ENCODE measurements around the gene KLF13. TPM values are rescaled to one million over a fixed set of nuclear protein-coding genes. Genes with fewer than 3 reads are reported as not detected.
"Not testable (repeated sequence)": the region's sequence is repeated elsewhere in the genome, so short reads cannot be mapped to it uniquely, and the experiment has no call there.

The KLF13 gene
- total RNA-seq, 1 donor from 2014 or later: 52.9 TPM

- no peak for DNase-seq (ENCODE audit: extremely low read depth, low read depth, low spot score)
Observed at GRCh38 chr15:31344823-31345605, 18.4 kb downstream of the KLF13 start.

- no peak for DNase-seq (ENCODE audit: extremely low read depth, low read depth, low spot score)
Observed at GRCh38 chr15:31345606-31346366, 19.2 kb downstream of the KLF13 start.

- no peak for DNase-seq (ENCODE audit: extremely low read depth, low read depth, low spot score)
Observed at GRCh38 chr15:31346367-31347066, 19.9 kb downstream of the KLF13 start.

DNA sequence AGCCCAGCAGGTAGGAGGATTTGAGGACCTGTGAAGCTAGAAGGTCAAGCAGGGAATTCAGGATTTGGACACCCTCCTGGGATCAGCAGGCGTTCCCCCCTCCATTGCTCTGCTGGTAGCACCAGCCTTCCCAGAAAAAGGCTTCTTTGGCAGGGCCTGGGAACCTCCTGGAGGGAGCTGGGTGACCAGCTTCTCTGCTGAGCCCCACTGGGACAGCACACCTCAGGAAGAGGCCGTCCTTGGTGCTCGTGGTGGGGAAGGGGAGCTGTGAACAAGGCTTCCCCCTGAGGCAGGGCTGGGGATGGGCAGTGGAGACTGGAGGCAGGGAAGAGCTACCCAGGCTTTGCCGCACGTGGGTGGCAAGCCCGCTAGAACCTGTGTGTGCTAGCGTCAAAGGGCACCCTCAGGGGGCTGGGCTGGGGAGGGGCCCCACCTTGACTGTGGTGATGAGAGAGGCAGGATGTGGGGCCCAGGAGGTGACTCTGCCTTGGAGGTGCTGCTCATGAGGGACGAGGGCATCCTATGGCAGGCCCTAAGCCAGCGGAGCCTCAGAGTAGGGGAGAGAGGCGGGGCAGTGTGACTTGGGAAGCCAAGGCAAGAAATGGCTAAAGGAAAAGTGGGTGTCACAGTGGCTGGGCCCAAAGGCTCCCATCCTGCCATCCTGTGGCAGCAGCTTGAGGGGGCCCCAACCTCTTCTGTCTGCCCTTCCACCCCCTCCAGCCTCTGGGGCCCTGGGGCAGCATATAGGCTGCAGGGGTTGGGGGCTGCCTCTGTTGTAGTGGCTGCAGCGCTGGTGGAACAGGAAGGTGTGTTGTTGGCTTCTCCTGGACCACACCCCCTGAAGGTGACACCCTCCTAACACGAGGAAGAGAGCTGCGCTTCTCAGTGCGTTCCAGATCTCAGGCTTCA, 20.7 kb downstream of the KLF13 start:
- no peak for DNase-seq (ENCODE audit: extremely low read depth, low read depth, low spot score)

DNA sequence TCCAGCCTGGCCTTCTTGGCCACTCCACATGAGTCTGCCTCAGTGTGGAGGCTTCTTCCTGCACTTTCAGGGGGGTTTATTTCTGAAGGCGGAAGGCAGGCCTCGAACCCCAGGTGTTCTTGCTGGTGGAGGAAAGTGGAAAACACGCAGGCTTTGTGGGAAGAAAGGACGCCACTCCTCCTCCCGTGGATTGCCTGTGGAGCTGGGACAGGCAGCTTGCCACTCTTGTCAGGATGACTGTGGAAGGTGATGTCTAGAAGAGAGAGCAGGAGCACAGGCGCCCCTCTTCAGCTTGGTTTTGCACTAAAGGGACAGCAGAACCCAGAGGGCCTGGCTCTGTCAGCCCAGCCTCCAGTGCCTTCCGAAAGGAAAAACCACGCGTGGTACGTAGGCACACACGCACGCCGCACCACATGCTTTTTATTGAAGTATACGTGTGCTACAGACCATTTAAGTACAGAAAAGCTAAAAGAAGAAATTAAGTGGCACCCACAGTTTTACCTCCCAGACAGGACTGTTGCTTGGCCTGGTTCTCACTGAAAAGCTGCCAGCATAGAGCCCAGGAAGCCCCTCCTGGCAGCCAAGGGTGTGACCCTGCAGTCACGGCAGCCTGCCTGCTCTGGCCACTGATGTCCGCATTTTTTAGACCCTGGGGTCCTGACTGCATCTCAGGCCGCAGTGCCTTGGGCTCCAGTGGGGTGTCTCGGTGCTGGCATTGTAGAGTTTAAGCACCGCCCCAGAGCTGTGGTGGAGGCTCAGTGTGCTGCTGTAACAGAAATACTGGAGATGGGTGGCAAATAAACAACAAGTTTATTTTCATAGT, 21.6 kb downstream of the KLF13 start:
- no peak for DNase-seq (ENCODE audit: extremely low read depth, low read depth, low spot score)

- no peak for DNase-seq (ENCODE audit: extremely low read depth, low read depth, low spot score)
Observed at GRCh38 chr15:31349233-31350141, 22.9 kb downstream of the KLF13 start.

DNA sequence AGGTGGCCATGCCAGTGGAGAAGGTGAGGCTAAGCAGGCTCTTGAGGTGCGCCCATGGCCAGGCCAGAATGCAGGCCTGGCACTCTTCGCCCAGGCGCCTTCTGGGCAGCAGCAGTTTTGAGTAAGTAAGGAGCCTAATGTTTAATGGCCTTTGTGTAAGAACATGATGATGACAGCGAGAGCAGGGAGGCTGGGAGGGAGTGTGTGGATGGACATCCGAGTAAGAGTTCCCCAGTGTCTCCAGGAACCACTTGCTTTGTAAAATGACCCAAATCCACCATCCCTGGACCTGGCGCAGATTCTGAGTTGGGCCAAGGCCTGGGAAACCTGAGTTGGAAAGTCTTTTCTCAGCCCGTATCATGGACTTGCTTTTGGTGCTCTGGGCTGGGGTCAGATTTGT, 24.1 kb downstream of the KLF13 start:
- no peak for DNase-seq (ENCODE audit: extremely low read depth, low read depth, low spot score)

DNA sequence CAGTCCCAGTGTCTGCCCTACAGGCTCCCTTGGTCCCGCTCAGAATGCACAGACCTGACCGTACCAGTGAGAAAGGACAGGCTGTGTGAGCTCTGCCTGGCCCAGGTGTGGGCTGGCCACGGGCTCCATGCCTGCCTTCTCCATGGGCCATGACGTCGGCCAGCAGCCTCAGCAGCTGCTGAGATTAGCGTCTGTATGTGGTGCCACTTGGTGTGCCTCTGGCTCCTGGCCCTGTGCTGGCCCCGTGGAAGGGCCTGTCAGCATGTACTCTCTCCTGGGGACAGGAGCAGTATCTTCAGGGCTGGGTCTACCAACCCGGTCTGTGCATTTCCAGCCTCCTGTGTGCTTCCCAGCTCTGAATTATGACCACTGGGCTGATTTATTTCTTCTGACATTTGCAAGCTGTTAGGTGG, 25.7 kb downstream of the KLF13 start:
- DNase-seq (ENCODE audit: extremely low read depth, low read depth, low spot score): no peak

- peak; percentile 33 for DNase-seq (ENCODE audit: extremely low read depth, low read depth, low spot score)
Observed at GRCh38 chr15:31352911-31353811, 26.5 kb downstream of the KLF13 start.

GRCh38 chr15:31353931-31354330, 27.3 kb downstream of the KLF13 start:
- no peak for DNase-seq (ENCODE audit: extremely low read depth, low read depth, low spot score)

DNA sequence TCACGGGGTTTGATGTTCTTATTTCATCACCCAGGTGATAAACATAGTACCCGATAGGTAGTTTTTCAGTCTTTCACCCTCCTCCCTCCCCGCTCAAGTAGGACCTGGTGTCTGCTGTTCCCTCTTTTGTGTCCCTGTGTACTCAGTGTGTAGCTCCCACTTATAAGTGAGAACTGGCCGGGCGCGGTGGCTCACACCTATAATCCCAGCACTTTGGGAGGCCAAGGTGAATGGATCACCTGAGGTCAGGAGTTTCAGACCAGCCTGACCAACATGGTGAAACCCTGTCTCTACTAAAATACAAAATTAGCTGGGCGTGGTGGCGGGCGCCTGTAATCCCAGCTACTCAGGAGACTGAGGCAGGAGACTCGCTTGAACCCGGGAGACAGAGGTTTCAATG, 29.5 kb downstream of the KLF13 start:
- not testable (repeated sequence) for DNase-seq (ENCODE audit: extremely low read depth, low read depth, low spot score)

DNA sequence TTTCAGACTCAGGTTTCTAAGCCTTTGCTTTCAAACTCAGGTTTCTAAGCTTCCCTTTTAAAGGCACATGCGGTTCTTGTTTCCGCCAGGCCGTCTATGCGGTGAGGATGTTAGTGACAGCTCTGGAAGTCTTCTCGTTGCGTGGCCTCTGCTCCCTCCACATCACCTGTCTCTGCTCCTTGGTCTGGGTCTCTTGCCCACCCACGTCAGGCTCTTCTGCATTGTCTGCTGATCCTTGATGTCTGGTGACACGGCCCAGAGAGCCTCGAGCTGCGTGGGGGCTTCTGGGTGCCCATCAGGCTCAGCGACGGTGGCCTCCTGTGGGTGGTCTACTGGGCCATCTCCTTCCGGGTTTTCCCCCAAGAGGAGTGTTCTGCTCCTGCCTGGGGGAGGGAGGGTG, 30.5 kb downstream of the KLF13 start:
- DNase-seq (ENCODE audit: extremely low read depth, low read depth, low spot score): no peak

DNA sequence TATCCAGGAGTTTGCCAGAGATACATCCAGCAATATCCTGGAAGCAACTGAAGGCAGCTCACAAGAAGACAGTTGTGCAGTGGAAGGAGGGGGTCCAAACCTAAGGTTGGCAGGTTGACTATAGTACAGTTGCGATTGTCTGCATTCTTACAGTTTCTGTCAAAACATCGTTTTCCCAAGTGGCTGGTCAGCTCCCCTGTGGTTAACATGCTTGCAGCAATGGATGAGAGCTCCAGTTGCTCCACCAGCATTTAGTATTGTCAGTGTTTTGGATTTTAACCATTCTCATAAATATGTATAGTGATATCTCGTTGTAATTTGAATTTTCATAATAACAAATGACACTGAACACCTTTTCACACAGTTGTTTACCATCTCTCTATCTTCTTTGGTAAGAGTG, 31.5 kb downstream of the KLF13 start:
- DNase-seq (ENCODE audit: extremely low read depth, low read depth, low spot score): no peak

DNA sequence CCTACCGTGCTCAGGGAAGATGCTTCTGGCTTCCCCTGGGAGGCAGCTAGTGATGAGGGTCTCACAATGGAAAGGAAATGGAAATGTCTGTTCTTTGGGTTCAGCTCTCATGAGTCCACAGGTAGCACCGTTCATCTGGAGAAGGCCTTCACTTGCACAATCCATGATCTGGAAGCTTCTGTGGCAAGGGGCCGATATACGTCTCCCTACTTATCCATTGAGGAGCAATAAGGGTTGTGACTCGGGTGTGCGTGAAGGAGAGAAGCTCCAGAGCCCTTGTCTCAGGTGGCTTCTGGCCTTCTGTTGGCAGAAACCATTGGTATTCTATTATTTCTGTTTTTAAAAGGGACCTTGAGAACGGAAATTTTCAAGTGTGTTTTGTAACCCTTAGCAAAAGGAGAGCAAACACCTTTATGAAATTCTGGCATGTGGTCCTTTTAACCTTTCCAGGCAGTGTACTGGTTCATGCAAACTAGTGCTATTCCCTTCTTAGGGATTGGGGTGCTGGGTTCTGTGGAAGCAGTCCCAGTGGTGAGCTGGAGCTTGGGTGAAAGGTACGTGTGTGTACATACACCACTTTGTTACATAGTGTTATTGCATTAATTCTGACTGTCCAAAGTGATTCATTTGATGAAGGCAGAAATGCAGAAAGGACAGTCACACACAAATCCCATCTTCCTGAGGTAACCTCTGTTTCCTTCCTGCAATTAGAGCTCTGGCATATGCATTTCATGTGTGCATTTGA, 32.5 kb downstream of the KLF13 start:
- no peak for DNase-seq (ENCODE audit: extremely low read depth, low read depth, low spot score)

DNA sequence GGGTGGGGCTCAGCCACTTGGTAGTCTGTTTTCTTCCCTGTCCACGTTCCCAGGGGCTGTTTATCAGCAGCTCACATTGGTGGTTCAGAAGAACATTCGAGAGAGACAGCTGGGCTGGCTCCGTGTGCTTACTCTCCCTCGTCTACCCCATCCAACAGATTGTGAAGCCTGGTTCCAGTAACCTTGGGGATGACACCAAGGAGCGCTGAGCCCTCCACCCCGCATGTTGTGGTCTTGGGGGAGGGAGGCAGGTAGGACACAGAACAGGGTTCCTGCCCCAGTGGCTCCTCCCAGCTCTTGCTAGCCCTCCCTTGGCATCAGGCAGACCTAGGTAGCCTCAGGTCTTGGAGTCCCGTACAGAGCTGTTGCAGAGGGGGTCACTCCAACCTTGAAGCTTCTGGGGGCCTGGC, 33.1 kb downstream of the KLF13 start:
- no peak for DNase-seq (ENCODE audit: extremely low read depth, low read depth, low spot score)

DNA sequence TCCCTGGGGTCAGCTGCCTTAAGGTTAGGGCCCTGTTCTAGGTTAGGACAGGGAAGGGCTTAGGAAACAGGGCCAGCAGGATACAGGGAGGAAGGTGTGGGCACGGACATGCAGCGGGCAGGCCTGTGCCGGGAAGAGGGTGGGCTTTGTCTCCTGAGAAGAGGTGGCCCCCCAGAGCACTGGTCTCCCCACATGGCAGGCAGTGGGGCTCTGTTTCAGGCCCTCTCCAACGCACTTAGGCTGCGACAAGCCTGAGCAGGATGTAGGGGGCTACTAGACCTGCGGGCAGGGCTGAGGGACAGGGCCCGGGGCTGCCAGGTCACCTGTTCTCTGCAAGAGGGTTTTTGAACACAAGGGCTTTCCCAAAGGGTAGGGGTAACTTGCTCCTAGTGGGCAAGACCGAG, 33.5 kb downstream of the KLF13 start:
- DNase-seq (ENCODE audit: extremely low read depth, low read depth, low spot score): no peak

Measured in glomerular endothelial cell (primary cell).